ENCODE measurements around the gene DNER.

DNA sequence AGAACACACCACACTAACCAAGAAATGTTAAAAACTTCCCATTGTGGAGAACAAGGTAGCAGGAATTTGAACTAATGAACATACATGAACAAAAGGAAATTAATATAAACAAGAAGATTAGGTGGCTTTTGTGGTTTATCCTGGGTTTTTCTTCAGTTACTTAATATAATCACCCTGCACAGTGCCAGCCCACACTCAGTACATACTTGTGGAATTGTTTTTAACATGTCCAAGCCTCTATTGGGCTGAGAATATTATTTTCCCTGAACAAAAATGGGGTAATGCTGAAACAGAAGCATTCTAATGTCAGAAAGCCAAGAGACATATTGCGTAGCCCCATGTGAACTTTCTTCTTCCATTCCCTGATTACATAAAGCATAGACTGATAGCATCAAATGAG, 202.8 kb downstream of the DNER start:
- TF ChIP-seq, protein P1, sequence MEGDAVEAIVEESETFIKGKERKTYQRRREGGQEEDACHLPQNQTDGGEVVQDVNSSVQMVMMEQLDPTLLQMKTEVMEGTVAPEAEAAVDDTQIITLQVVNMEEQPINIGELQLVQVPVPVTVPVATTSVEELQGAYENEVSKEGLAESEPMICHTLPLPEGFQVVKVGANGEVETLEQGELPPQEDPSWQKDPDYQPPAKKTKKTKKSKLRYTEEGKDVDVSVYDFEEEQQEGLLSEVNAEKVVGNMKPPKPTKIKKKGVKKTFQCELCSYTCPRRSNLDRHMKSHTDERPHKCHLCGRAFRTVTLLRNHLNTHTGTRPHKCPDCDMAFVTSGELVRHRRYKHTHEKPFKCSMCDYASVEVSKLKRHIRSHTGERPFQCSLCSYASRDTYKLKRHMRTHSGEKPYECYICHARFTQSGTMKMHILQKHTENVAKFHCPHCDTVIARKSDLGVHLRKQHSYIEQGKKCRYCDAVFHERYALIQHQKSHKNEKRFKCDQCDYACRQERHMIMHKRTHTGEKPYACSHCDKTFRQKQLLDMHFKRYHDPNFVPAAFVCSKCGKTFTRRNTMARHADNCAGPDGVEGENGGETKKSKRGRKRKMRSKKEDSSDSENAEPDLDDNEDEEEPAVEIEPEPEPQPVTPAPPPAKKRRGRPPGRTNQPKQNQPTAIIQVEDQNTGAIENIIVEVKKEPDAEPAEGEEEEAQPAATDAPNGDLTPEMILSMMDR (IDR thresholded peaks at IDR 0.05) = no peak
- TF ChIP-seq EP300 (IDR thresholded peaks at IDR 0.05) (no peak), POLR2AphosphoS5 (IDR thresholded peaks at IDR 0.05) (no peak)
